K562 (cell line): ENCODE results near the gene SLC34A3. TPM values are rescaled to one million over a fixed set of nuclear protein-coding genes. Genes with fewer than 3 reads are reported as not detected.
A peak's percentile ranks its signal among the peaks of the same experiment; 100 is the strongest.

Experiments
- BCOR ChIP-seq: fragments of 450-650 bp; IDR thresholded peaks from 2 replicates; pipeline ENCODE4 v1.6.1; 2016
- CBX1 ChIP-seq: sonication (generic); IDR thresholded peaks from 2 replicates; pipeline ENCODE4 v1.6.1; 2016; ENCODE audit warnings: antibody characterized with exemption, low read depth, mild to moderate bottlenecking
- E2F5 ChIP-seq: sonication (generic); formaldehyde crosslinking; IDR thresholded peaks from 2 replicates; pipeline ENCODE4 v1.8.0; 2022; ENCODE audit warnings: mild to moderate bottlenecking, missing genetic modification reagents
- FOXJ2 ChIP-seq: fragments of 200-800 bp; sonication (Bioruptor generic); IDR thresholded peaks from 2 replicates; pipeline ENCODE4 v1.6.1; 2016; ENCODE audit warnings: missing genetic modification characterization, missing compliant biosample characterization
- FOXK1 ChIP-seq: sonication (generic); formaldehyde crosslinking; IDR thresholded peaks from 2 replicates; pipeline ENCODE4 v1.8.0; 2022; ENCODE audit warnings: missing genetic modification reagents, mild to moderate bottlenecking, borderline replicate concordance
- HDAC1 ChIP-seq, 2 experiments: fragments of 450-650 bp; IDR thresholded peaks; 2 replicates each; pipeline ENCODE4 v1.6.1; 2016 to 2017; ENCODE audit warnings: inconsistent platforms in 1 of 2, mild to moderate bottlenecking in 1 of 2, moderate library complexity in 1 of 2
- HDAC2 ChIP-seq: fragments of 450-650 bp; IDR thresholded peaks from 2 replicates; pipeline ENCODE4 v1.6.1; 2016; ENCODE audit warnings: mild to moderate bottlenecking
- HMGXB4 ChIP-seq: sonication (generic); formaldehyde crosslinking; IDR thresholded peaks from 2 replicates; pipeline ENCODE4 v1.8.1; 2023; ENCODE audit warnings: mild to moderate bottlenecking, missing genetic modification reagents
- MCM3 ChIP-seq: fragments of 450-650 bp; IDR thresholded peaks from 2 replicates; pipeline ENCODE4 v1.6.1; 2016
- POLR2B ChIP-seq: fragments of 450-650 bp; IDR thresholded peaks from 2 replicates; pipeline ENCODE4 v1.6.1; 2018; ENCODE audit warnings: low read depth; ENCODE audit not compliant: partially characterized antibody
- USF1 ChIP-seq: sonication (generic); formaldehyde crosslinking; IDR thresholded peaks from 2 replicates; pipeline ENCODE4 v1.9.0; 2022; ENCODE audit warnings: mild to moderate bottlenecking, missing genetic modification reagents
- ZBTB17 ChIP-seq: fragments of 450-650 bp; formaldehyde crosslinking; IDR thresholded peaks from 2 replicates; pipeline ENCODE4 v1.4.0; 2020; ENCODE audit warnings: mild to moderate bottlenecking
- ZNF124 ChIP-seq: sonication (generic); formaldehyde crosslinking; IDR thresholded peaks from 2 replicates; pipeline ENCODE4 v1.8.1; 2022; ENCODE audit warnings: missing genetic modification reagents
- ZNF311 ChIP-seq: fragments of 250-450 bp; sonication (Bioruptor Pico); IDR thresholded peaks from 2 replicates; pipeline ENCODE4 v1.4.0; 2020; ENCODE audit warnings: mild to moderate bottlenecking, moderate library complexity
- polyA plus RNA-seq, 8 experiments: library from polyadenylated mRNA; depleted of rRNA in 4 of 8; stranded (reverse) in 5 of 8; unstranded in 3 of 8; fragments of >200 nt; fragmentation: Nextera tagmentation in 2 of 8; fragmentation: Illumina TruSeq in 1 of 8; extraction: Ambion mirVana in 2 of 8; extraction: Trizol in 1 of 8; gene quantifications; 2 replicates each; pipeline versions ENCODE4 v1.2.1 to v1.2.3, GENCODE V29; 2011 to 2014; ENCODE audit warnings: inconsistent platforms in 1 of 8, missing spikeins in 1 of 8
- total RNA-seq, 7 experiments: library from RNA; depleted of rRNA in 6 of 7; stranded (reverse); fragments of >200 nt in 6 of 7; fragmentation: Illumina TruSeq in 2 of 7; extraction: Trizol in 2 of 7; gene quantifications; 2 replicates each; pipeline versions ENCODE4 v1.2.1 to v1.2.3, GENCODE V29; 2011 to 2021; ENCODE audit warnings: low replicate concordance in 1 of 7
- TF ChIP-seq, protein P1 (sequence below): sonication (generic); formaldehyde crosslinking; IDR thresholded peaks from 2 replicates; pipeline ENCODE4 v1.8.0; 2023; ENCODE audit warnings: mild to moderate bottlenecking, missing genetic modification reagents
- TF ChIP-seq, protein P2 (sequence below), 2 experiments: IDR thresholded peaks; 2 replicates each; pipeline ENCODE4 v1.6.1; 2012; ENCODE audit warnings: improper control_type of control experiment in 2 of 2, low read depth in 2 of 2, low read length in 2 of 2, borderline replicate concordance in 1 of 2
- TF ChIP-seq, protein P3 (sequence below): fragments of 250-450 bp; sonication (Bioruptor Pico); IDR thresholded peaks from 2 replicates; pipeline ENCODE4 v1.5.0; 2021; ENCODE audit warnings: mild to moderate bottlenecking, moderate library complexity

SLC34A3 gene
- total and polyA plus RNA-seq, 9 of the 15 experiments (the other 6 are each of a cell fraction or from before 2014, with no cell fraction given): not detected

DNA sequence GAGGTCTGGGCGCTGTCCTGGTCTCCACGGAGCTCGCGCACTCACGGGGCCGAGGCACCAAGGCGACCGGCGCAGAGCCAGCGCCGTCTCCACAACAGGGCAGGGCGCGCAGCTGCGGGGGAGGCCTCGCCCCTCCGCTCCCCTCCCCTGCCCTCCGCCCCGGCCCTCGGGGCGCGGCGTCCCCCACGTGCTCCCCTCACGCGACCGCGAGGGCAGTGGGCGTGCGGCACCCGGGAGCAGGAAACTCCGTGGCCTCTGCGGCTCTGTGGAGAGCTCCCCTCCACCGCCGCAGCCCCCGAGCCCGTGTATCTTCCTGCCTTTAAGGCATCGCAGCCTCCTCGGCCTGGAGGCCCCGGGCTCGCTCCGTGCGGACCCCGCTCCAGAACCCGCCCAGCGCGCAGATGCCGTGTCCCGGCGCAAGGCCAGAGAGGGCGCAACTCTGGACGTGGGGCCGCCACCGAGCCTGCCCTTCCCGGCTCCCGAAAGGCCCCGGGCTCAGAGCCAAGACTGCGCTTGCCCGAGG, 9.7 kb downstream of the SLC34A3 start (continued):
- peak; percentile 71 for TF ChIP-seq BCOR
- peak; percentile 99 for TF ChIP-seq FOXJ2 (tag)
- peak in 1 of 2 experiments; percentile 97; a peak in 3 of 4 replicates for TF ChIP-seq HDAC1 (IDR thresholded peaks at IDR 0.05)
- no peak for TF ChIP-seq E2F5 (CRISPR knock-in tag)
- 0 out of 2 replicates have a peak, but pooled peaks have one; percentile 45 for TF ChIP-seq ZNF311 (CRISPR knock-in tag)
- TF ChIP-seq USF1 (CRISPR knock-in tag): peak; percentile 77
- peak; percentile 69; the same call in 1 of the 2 replicates for TF ChIP-seq FOXK1
- TF ChIP-seq POLR2B: peak; percentile 52
- TF ChIP-seq CBX1: peak; percentile 93; the same call in 1 of the 2 replicates
- TF ChIP-seq ZBTB17 (CRISPR knock-in tag): peak; percentile 91
- TF ChIP-seq, protein P1, sequence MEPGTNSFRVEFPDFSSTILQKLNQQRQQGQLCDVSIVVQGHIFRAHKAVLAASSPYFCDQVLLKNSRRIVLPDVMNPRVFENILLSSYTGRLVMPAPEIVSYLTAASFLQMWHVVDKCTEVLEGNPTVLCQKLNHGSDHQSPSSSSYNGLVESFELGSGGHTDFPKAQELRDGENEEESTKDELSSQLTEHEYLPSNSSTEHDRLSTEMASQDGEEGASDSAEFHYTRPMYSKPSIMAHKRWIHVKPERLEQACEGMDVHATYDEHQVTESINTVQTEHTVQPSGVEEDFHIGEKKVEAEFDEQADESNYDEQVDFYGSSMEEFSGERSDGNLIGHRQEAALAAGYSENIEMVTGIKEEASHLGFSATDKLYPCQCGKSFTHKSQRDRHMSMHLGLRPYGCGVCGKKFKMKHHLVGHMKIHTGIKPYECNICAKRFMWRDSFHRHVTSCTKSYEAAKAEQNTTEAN (CRISPR knock-in tag): 0 out of 2 replicates have a peak, but pooled peaks have one; percentile 78
- TF ChIP-seq, protein P2, sequence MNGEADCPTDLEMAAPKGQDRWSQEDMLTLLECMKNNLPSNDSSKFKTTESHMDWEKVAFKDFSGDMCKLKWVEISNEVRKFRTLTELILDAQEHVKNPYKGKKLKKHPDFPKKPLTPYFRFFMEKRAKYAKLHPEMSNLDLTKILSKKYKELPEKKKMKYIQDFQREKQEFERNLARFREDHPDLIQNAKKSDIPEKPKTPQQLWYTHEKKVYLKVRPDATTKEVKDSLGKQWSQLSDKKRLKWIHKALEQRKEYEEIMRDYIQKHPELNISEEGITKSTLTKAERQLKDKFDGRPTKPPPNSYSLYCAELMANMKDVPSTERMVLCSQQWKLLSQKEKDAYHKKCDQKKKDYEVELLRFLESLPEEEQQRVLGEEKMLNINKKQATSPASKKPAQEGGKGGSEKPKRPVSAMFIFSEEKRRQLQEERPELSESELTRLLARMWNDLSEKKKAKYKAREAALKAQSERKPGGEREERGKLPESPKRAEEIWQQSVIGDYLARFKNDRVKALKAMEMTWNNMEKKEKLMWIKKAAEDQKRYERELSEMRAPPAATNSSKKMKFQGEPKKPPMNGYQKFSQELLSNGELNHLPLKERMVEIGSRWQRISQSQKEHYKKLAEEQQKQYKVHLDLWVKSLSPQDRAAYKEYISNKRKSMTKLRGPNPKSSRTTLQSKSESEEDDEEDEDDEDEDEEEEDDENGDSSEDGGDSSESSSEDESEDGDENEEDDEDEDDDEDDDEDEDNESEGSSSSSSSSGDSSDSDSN (IDR thresholded peaks at IDR 0.05; ENCODE audit: borderline replicate concordance in 1 of 2, low read depth in 2 of 2, low read length in 2 of 2): no peak
- TF ChIP-seq HMGXB4 (CRISPR knock-in tag): peak; percentile 76; the same call in 1 of the 2 replicates
- 0 out of 2 replicates have a peak, but pooled peaks have one; percentile 53 for TF ChIP-seq ZNF124
- peak; percentile 65; the same call in 1 of the 2 replicates for TF ChIP-seq HDAC2
- TF ChIP-seq, protein P3, sequence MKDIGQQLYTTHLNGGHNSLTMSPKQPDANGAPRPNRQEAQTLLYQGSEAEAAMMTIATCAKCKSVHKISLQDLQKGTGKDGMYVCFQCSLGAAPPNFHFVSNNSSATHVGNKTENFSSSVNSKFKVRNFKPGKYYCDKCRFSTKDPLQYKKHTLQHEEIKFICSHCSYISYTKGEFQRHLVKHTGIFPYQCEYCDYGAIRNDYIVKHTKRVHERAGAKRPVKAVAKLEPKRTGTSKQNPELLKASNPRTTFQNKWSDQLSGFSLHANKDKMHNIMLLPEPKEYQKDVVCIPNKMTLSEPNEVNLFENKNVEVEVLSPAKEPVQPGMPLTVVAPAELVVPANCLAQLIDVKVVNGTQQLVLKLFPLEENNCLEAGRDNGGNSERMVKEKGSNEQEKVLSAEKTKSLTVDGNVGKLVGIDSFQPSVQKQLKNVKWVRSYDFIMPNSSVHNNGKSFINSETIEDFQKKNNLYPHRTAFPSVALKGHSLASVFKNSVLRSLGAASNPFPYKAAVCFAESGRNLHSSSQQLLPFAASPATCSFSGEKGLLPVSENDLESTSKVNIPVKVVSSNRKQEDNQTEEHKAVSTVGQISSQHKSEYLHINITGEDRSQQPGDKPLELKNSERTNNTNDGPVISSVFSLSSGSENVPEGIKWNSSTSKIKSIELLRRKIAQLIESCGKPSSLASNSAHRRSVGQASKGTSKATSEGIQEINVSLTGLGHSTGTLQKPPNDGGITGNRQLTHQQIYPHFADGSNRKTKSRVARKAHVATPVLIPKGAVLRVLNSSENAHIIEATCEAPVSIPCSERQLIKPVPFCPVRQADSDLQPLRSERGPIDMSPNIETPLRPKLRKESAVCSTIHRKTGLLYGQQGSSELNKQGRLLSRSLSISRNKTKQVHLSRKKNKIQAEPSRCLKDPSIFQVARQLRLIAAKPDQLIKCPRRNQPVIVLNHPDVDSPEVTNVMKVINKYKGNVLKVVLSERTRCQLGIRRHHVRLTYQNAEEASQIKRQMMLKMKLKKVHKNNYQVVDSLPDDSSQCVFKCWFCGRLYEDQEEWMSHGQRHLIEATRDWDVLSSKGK (CRISPR knock-in tag): no peak
- no peak for TF ChIP-seq MCM3
